ENCODE results near the gene PIM1. TPM values are rescaled to one million over a fixed set of nuclear protein-coding genes. Genes with fewer than 3 reads are reported as not detected.

The PIM1 gene
- total RNA-seq, 4 donors from 2014 or later, result 136 to 173 (median 150) TPM

DNA sequence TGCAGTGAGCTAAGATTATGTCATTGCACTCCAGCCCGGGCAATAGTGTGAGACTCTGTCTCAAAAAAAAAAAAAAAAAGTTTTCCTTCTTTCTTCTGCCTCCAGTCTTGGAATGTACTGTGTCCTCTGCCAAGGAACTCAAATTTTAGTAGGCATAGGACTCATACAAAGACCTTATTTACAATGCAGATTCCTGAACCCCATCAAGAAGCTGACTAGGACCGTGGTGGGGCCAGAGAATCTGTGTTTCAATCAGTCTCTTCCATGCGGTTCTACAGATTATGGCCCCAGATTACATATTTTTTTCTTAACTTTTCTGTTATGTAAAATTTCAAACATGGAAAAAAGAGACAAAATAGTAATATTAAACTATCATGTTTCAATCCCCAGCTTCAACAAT is 29.8 kb upstream of the PIM1 start:
- WGBS, 2 donors, result 79 to 85% methylated on average over 3 of the region's 3 CpGs
- intact Hi-C loops (cut with DNase I; ENCODE audit: low total_unique reads), result no loop called here

DNA sequence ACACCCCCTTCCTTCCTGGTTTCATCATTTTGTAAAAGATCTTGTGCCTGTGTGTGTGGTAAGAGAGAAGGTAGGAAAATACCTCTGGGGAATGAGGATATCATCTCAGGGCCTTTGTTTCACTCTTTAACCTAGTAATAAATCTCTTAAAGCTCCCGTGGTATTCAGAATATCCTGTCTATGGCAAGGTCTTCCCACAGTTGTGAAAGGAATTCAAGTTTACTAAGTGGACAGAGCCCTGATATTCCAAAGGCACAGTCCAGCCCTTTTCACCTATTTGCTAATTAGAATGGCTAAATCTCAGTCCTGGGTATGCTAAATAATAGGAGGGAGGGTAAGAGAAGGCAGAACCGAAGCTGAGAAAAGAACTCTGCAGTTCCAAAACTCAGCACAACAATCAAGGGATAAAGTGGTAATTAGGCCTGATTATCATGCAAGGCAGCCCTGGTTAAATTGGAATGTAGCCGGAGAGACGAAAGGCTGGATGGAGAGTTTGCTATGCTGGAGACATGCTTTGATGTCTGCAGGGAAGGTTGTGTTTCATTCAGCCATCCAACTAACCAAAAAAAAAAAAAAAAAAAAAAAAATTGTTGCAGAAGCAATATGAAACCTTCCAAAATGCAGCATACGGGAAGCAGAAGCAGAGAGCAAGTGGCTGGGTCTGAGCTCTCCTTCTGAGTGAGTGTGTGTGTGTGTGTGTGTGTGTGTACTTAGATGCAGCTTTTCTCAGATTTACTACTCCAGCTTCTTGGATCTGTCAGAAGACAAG is 28.5 kb upstream of the PIM1 start:
- TF ChIP-seq POLR2A (IDR thresholded peaks at IDR 0.05) (no peak), CTCF (IDR thresholded peaks at IDR 0.05) (no peak)
- DNase-seq (ENCODE audit: low spot score in 2 of 2), result no peak
- 59 to 68% methylated on average over 5 of the region's 5 CpGs for WGBS, 2 donors
- no peak overlapping the region for H3K4me3 ChIP-seq (ENCODE audit: low read depth, poor library complexity, severe bottlenecking)
- intact Hi-C loops (cut with DNase I; ENCODE audit: low total_unique reads), result no loop called here

More for the DNA sequence above, 29.8 kb upstream of the PIM1 start:
- TF ChIP-seq CTCF (IDR thresholded peaks at IDR 0.05) (no peak), POLR2A (IDR thresholded peaks at IDR 0.05) (no peak)
- H3K4me3 ChIP-seq (ENCODE audit: low read depth, poor library complexity, severe bottlenecking), result no peak overlapping the region
- no peak for DNase-seq (ENCODE audit: low spot score in 2 of 2)

GRCh38 chr6:37142050-37142614 is 27.8 kb upstream of the PIM1 start:
- TF ChIP-seq CTCF (IDR thresholded peaks at IDR 0.05), result no peak
- TF ChIP-seq POLR2A (IDR thresholded peaks at IDR 0.05), result no peak
- no peak for DNase-seq (ENCODE audit: low spot score in 2 of 2)
- H3K4me3 ChIP-seq (ENCODE audit: low read depth, poor library complexity, severe bottlenecking), result no peak overlapping the region
- intact Hi-C loops (cut with DNase I; ENCODE audit: low total_unique reads), result no loop called here
- 60 to 80% methylated on average over 4 of the region's 4 CpGs for WGBS, 2 donors

GRCh38 chr6:37143585-37143984 is 26.4 kb upstream of the PIM1 start:
- 90 to 93% methylated on average over 2 of the region's 2 CpGs for WGBS, 2 donors
- TF ChIP-seq POLR2A (IDR thresholded peaks at IDR 0.05) (no peak), CTCF (IDR thresholded peaks at IDR 0.05) (no peak)
- no peak overlapping the region for H3K4me3 ChIP-seq (ENCODE audit: low read depth, poor library complexity, severe bottlenecking)
- intact Hi-C loops (cut with DNase I; ENCODE audit: low total_unique reads), result no loop called here
- no peak for DNase-seq (ENCODE audit: low spot score in 2 of 2)

DNA sequence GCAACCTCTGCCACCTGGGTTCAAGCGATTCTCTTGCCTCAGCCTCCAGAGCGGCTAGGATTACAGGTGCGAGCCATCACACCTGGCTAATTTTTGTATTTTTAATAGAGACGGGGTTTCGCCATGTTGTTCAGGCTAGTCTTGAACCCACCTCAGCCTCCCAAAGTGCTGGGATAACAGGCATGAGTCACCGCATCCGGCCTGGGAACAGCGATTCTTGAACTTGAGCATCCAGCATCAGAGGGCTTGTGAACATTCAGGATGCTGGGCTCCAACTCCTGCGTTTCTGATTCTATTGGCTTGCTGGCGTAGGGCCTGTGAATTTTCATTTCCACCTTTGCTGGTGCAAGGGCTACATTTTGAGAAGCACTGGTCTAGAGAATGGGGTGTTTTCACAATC is 24.5 kb upstream of the PIM1 start:
- intact Hi-C loops (cut with DNase I; ENCODE audit: low total_unique reads), result no loop called here

More for the DNA sequence above, 24.5 kb upstream of the PIM1 start:
- no peak overlapping the region for H3K4me3 ChIP-seq (ENCODE audit: low read depth, poor library complexity, severe bottlenecking)
- no peak for TF ChIP-seq POLR2A (IDR thresholded peaks at IDR 0.05)
- TF ChIP-seq CTCF (IDR thresholded peaks at IDR 0.05), result no peak
- WGBS, 2 donors, result 96 to 98% methylated on average over 10 of the region's 10 CpGs
- no peak for DNase-seq (ENCODE audit: low spot score in 2 of 2)

All from lower leg skin (tissue), 4 donors.